Loucy (cell line): ENCODE data around the gene TPCN1.

Source experiments
- CTCF ChIP-seq: fragments of 200-600 bp; sonication (generic); conservative IDR thresholded peaks from 2 replicates; pipeline ENCODE4 v1.5.1; 2014; ENCODE audit warnings: mild to moderate bottlenecking, antibody characterized with exemption, low read length
- EZH2phosphoT487 ChIP-seq: fragments of 200-600 bp; IDR thresholded peaks from 2 replicates; pipeline ENCODE4 v1.6.1; 2018; ENCODE audit warnings: antibody characterized with exemption, mild to moderate bottlenecking, moderate library complexity, borderline replicate concordance

GRCh38 chr12:113232089-113232839, 11.0 kb downstream of the TPCN1 start:
- TF ChIP-seq CTCF (no peak), EZH2phosphoT487 (no peak)
